Amniotic epithelial cell (primary cell): ENCODE results near the gene IER3.

ENCODE experiments used
- DNase-seq: peaks from one replicate; pipeline ENCODE4 v3.0.0-alpha.2; 2010; ENCODE audit warnings: low read depth

The IER3 gene

GRCh38 chr6:30747902-30748769 is 3.8 kb upstream of the IER3 start:
- no peak for DNase-seq

GRCh38 chr6:30747300-30747687 is 2.9 kb upstream of the IER3 start:
- no peak for DNase-seq

DNA sequence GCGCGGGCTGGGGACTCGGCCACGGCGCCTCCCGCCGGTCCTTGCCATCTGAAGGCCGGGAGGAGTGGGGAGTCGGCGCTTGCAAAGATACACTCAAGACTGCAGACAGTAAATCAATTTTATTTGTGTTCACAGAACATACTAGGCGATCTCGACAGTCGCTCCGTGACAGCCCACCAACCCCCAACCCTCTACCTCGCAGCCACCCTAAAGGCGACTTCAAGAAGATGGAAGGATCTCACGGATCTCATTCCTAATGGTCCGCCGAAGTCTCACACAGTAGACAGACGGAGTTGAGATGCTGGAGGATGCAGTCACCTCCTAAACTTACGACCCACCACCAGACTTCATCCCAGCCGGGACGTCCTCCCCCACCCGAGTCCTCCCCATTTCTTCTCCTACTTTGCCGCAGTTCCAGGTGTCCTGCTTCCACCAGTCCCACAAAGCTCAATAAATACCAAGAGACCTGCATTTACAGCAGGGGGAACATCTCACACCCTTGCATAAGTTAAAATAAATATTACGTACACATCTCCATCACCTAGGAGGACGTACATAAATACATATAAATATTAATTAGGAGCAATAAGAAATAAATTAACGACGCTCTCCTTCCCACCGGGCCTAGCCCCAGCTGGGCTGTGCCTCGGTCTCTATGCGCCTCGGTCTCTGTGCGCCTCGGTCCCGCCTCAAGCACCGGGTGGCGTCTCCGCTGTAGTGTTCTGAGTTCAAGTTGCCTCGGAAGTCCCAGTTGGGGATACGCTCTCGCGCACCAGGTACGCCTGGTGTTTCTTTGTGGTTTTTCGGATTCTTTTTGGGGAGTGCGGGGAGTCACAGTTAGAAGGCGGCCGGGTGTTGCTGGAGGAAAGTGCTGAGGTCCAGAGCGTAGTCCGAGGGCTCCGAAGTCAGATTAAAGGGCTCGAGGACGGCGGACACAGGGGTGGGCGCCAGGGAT is 971 bp downstream of the IER3 start:
- no peak for DNase-seq

- DNase-seq = peak; percentile 96
These were observed 1.8 kb downstream of the IER3 start, which contains the start of gene FLOT1 for GRCh38 chr6:30742316-30743098. Gene FLOT1 (minus strand): TSS chr6:30742687. CDS start chr6:30742189, 498 bp downstream.

DNA sequence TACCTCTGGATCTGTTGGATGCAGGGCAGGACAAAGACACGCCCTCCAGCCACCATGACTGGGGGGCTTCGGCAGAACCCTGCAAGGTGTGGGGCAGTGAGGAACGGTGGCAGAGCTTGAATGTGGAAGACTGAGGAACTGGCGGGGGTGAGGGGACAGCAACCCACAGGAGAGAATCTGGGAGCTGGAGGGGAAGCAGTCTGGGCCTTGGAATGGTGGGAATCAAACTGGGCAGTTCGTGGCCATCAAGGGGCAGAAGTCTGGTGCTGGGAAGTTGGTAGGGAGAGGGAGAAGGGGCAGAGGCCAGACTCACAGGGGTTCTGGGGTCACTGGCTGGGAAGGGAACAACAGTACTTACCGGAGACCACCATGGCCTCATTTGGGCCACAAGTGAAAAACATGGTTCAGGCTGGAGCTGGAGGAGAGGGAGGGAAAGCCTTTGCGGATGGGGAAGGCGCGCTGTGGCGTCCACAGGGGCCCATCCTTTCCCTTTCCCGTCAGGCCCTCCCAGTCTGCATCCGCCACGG is 2.5 kb downstream of the IER3 start:
- peak; percentile 78 for DNase-seq

- DNase-seq = no peak
These were observed 3.1 kb downstream of the IER3 start for GRCh38 chr6:30741063-30741779.

- DNase-seq = no peak
These were observed 3.8 kb downstream of the IER3 start for GRCh38 chr6:30740540-30740870.

DNA sequence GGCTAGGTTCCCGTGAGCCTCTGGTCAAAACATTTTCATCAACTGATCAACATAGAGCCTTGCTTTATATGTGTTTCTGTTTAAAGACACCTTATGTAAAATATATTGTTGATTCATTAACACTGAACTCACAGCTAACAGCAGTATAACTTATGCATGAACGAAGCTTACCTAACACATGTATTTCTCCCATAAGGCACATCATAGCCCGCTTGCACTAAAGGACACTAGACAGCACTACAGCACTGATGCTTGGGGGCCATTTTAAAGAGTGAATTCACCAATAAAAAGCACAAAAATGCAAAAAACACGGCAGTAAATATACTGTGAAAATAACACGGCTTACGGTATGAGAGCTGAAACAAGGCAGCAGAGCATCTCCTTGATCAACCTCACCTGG is 5.8 kb downstream of the IER3 start:
- DNase-seq = no peak

DNA sequence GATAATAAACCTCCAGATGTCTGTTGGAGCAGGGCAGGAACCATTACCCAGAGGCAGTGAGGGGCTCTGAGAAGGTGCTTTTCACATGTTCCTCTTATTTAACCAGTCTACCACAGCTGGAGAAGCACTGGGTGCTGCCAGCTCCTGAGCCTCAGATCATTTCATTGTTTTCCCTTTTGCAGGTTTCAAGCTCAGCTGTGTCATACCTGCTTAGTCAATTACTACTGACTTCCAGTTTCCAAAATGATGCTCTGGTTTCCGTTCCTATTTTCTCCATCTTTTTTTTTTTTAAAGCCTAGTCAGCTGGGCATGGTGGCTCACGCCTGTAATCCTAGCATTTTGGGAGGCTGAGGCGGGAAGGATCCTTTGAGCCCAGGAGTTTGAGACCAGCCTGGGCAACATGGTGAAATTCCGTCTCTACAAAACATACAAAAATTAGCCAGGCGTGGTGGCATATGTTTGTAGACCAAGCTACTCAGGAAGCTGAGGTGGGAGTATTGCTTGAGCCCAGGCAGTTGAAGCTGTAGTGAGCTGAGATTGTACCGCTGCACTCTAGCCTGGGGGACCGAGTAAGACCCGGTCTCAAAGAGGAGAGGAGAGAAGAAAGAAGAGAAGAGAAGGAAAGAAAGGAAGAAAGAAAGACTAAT is 8.6 kb downstream of the IER3 start:
- DNase-seq = no peak

- DNase-seq = no peak
These were observed 12.0 kb downstream of the IER3 start for GRCh38 chr6:30732237-30732943.

- peak; percentile 69 for DNase-seq
These were observed 13.5 kb downstream of the IER3 start for GRCh38 chr6:30730601-30731435.

GRCh38 chr6:30727920-30728553 is 16.3 kb downstream of the IER3 start:
- DNase-seq = peak; percentile 80

GRCh38 chr6:30726506-30727413 is 17.6 kb downstream of the IER3 start:
- DNase-seq = no peak

DNA sequence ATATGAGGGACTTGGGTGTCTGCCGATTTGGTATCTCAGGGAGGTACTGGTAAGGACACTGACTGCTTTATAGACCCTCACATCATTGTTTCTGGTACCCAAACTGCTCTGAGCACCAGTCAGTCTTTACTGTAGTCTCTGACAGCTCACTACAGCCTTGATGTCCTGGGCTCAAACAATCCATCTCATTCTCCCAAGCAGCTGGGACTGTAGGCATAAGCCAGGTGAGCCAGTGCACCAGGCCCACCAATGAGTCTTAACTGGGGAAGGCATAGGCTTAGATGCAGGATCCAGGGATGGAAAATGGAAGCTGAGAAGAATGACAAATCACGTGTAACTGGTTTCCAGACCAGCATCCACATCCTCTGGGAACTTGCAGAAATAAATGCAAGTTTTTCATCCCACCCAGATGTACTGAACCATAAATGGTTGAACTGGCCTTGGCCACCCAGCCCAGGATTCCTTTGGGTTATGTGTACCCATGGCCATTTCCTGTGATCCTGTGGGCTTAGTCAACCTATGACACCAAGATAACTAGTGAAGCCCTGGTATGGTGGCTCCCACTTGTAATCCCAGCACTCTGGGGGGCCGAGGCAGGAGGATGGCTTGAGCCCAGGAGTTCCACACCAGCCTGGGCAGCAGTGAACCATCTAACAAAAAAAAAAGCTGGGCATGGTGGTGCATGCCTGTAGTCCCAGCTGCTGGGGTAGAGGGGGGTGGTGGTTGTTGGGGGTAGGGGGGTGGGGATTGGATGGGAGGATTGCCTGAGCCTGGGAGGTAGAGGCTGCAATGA is 18.4 kb downstream of the IER3 start:
- DNase-seq = peak; percentile 67

- DNase-seq = no peak
These were observed 19.3 kb downstream of the IER3 start for GRCh38 chr6:30724906-30725667.
